DOHH2 (cell line): ENCODE data around the gene PXT1.

Experiments
- H3F3A ChIP-seq: fragments of 200-600 bp; sonication (generic), shearing (Covaris generic); 2 replicates; pipeline ENCODE4 v1.6.0; 2016; ENCODE audit warnings: antibody characterized with exemption, mild to moderate bottlenecking; ENCODE audit not compliant: control insufficient read depth, insufficient read depth
- H3K27ac ChIP-seq: fragments of 200-600 bp; sonication (generic); 2 replicates; pipeline ENCODE4 v1.5.1; 2014; ENCODE audit warnings: low read depth, mild to moderate bottlenecking, low read length, moderate library complexity
- H3K27me3 ChIP-seq: fragments of 200-600 bp; sonication (generic); 2 replicates; pipeline ENCODE4 v1.6.1; 2014; ENCODE audit warnings: mild to moderate bottlenecking, low read length, mixed read lengths; ENCODE audit not compliant: control insufficient read depth
- H3K36me3 ChIP-seq: fragments of 200-600 bp; sonication (generic); 2 replicates; pipeline ENCODE4 v1.6.1; 2014; ENCODE audit warnings: mild to moderate bottlenecking, low read length, moderate library complexity, mixed read lengths; ENCODE audit not compliant: control insufficient read depth
- H3K4me1 ChIP-seq: fragments of 200-600 bp; sonication (generic); 2 replicates; pipeline ENCODE4 v1.6.1; 2014; ENCODE audit warnings: mild to moderate bottlenecking, low read length, mixed read lengths; ENCODE audit not compliant: control insufficient read depth
- H3K4me2 ChIP-seq: fragments of 200-600 bp; sonication (generic); 2 replicates; pipeline ENCODE4 v1.6.0; 2014; ENCODE audit warnings: mild to moderate bottlenecking, low read length, moderate library complexity
- H3K4me3 ChIP-seq: fragments of 200-600 bp; sonication (generic); 2 replicates; pipeline ENCODE4 v1.5.1; 2014; ENCODE audit warnings: mild to moderate bottlenecking, low read length, mixed read lengths
- H3K79me2 ChIP-seq: fragments of 200-600 bp; sonication (generic); 2 replicates; pipeline ENCODE4 v1.6.1; 2014; ENCODE audit warnings: mild to moderate bottlenecking, low read length, mixed read lengths; ENCODE audit not compliant: control insufficient read depth
- H3K9me2 ChIP-seq: fragments of 200-600 bp; sonication (generic); replicated peaks from 2 replicates; pipeline ENCODE4 v1.6.1; 2014; ENCODE audit warnings: mild to moderate bottlenecking, low read length, mixed read lengths; ENCODE audit not compliant: control insufficient read depth
- H3K9me3 ChIP-seq: fragments of 200-600 bp; sonication (generic); 2 replicates; pipeline ENCODE4 v1.6.1; 2014; ENCODE audit warnings: antibody characterized with exemption, low read length, mixed read lengths; ENCODE audit not compliant: control insufficient read depth, insufficient read depth
- H4K20me1 ChIP-seq: fragments of 200-600 bp; sonication (generic); 2 replicates; pipeline ENCODE4 v1.6.0; 2014; ENCODE audit warnings: low read depth, mild to moderate bottlenecking, antibody characterized with exemption, low read length, moderate library complexity; ENCODE audit not compliant: control insufficient read depth, insufficient read depth
- CTCF ChIP-seq: fragments of 200-600 bp; sonication (generic); IDR thresholded peaks from one replicate; pipeline ENCODE4 v1.5.1; 2014; ENCODE audit warnings: antibody characterized with exemption, mild to moderate bottlenecking, low read depth, low read length; ENCODE audit not compliant: poor library complexity, severe bottlenecking
- EZH2phosphoT487 ChIP-seq: fragments of 200-600 bp; sonication (generic); IDR thresholded peaks from 2 replicates; pipeline ENCODE4 v1.6.1; 2017; ENCODE audit warnings: borderline replicate concordance, mild to moderate bottlenecking, antibody characterized with exemption, low read length, moderate library complexity, mixed read lengths

The PXT1 gene

GRCh38 chr6:36361071-36361470 lies 81.6 kb downstream of the PXT1 start:
- Histone ChIP-seq H4K20me1 (no peaks in the 10 kb centered on the region), H3K36me3 (no peaks in the 10 kb centered on the region), H3K9me3 (no peaks in the 10 kb centered on the region), H3K4me2 (peak overlapping the region; percentile 48), H3K4me1 (peaks cover 31% of the 10 kb centered on the region), H3K27me3 (no peaks in the 10 kb centered on the region), H3K9me2 (no peaks in the 10 kb centered on the region), H3F3A (no peaks in the 10 kb centered on the region), H3K79me2 (no peaks in the 10 kb centered on the region), H3K27ac (no peak overlapping the region), H3K4me3 (no peak overlapping the region)
- no peak for TF ChIP-seq EZH2phosphoT487
- no peak for TF ChIP-seq CTCF

- Histone ChIP-seq H3K4me1 (peaks cover 30% of the 10 kb centered on the region), H4K20me1 (no peaks in the 10 kb centered on the region), H3K79me2 (no peaks in the 10 kb centered on the region), H3K36me3 (no peaks in the 10 kb centered on the region), H3K27ac (no peak overlapping the region), H3K9me3 (no peaks in the 10 kb centered on the region), H3K4me3 (no peak overlapping the region), H3K27me3 (no peaks in the 10 kb centered on the region), H3K4me2 (peak overlapping the region; percentile 48), H3K9me2 (no peaks in the 10 kb centered on the region), H3F3A (no peaks in the 10 kb centered on the region)
- no peak for TF ChIP-seq EZH2phosphoT487
- TF ChIP-seq CTCF, result peak; percentile 88
These were observed 82.2 kb downstream of the PXT1 start for GRCh38 chr6:36360241-36361054.

- Histone ChIP-seq H3K27me3 (no peaks in the 10 kb centered on the region), H3K4me3 (no peak overlapping the region), H3K4me2 (peak overlapping the region; percentile 41), H3K36me3 (no peaks in the 10 kb centered on the region), H4K20me1 (no peaks in the 10 kb centered on the region), H3K9me3 (no peaks in the 10 kb centered on the region), H3K79me2 (no peaks in the 10 kb centered on the region), H3K9me2 (no peaks in the 10 kb centered on the region), H3K27ac (no peak overlapping the region), H3F3A (no peaks in the 10 kb centered on the region), H3K4me1 (peaks cover 21% of the 10 kb centered on the region)
- TF ChIP-seq EZH2phosphoT487 (no peak), CTCF (no peak)
These were observed 84.3 kb downstream of the PXT1 start for GRCh38 chr6:36358226-36358915.
